Activated CD4-positive, alpha-beta memory T cell treated with anti-CD3 and anti-CD28 coated beads, Interleukin-2, amount 10 ng/mL, durations not matched to agents 7 days and 5 days (primary cell): ENCODE data around the gene BUD13. TPM values are rescaled to one million over a fixed set of nuclear protein-coding genes. Genes with fewer than 3 reads are reported as not detected.
"Not testable (repeated sequence)": the region's sequence is repeated elsewhere in the genome, so short reads cannot be mapped to it uniquely, and the experiment has no call there.

Experiments used
- CTCF ChIA-PET: fragments of 350-600 bp; sonication (Branson Sonifier 250); formaldehyde crosslinking; loops from one replicate; lab custom pipeline; 2021; ENCODE audit warnings: antibody characterized with exemption, inconsistent platforms; lab: Charles Lee
- POLR2A ChIA-PET: fragments of 350-600 bp; sonication (Branson Sonifier 250); formaldehyde crosslinking; loops from one replicate; lab custom pipeline; 2021; ENCODE audit warnings: antibody characterized with exemption; lab: Charles Lee
- DNase-seq: peaks from one replicate; pipeline ENCODE4 v3.0.0-alpha.2; 2020
- H3K27ac Mint-ChIP-seq: one replicate; pipeline ENCODE4 v1.8.0; 2021; ENCODE audit warnings: mild to moderate bottlenecking, mixed read lengths
- H3K27me3 Mint-ChIP-seq: one replicate; pipeline ENCODE4 v1.8.0; 2021; ENCODE audit warnings: mixed read lengths
- H3K36me3 Mint-ChIP-seq: one replicate; pipeline ENCODE4 v1.8.0; 2021; ENCODE audit warnings: low read depth, mixed read lengths
- H3K4me1 Mint-ChIP-seq: one replicate; pipeline ENCODE4 v1.8.0; 2021; ENCODE audit warnings: mixed read lengths
- H3K4me3 Mint-ChIP-seq: one replicate; pipeline ENCODE4 v1.8.0; 2021; ENCODE audit warnings: mild to moderate bottlenecking, mixed read lengths
- H3K9me3 Mint-ChIP-seq: one replicate; pipeline ENCODE4 v1.8.0; 2021; ENCODE audit warnings: mixed read lengths
- total RNA-seq, 2 experiments: library from RNA; stranded (reverse); gene quantifications; one replicate each; pipeline ENCODE4 v1.2.3, GENCODE V29; 2021

Gene BUD13
- total RNA-seq, 2 experiments from 2014 or later, result 34.1 to 35.1 TPM

GRCh38 chr11:116804001-116804400 is 31.2 kb upstream of the BUD13 start:
- DNase-seq, result no peak
- H3K9me3 Mint-ChIP-seq, result no peaks in the 10 kb centered on the region
- no peaks in the 10 kb centered on the region for H3K36me3 Mint-ChIP-seq
- no peak overlapping the region for H3K4me3 Mint-ChIP-seq
- CTCF ChIA-PET, result interaction anchor here (1.0 to 1.7 kb wide), 2 partner anchors 13 to 32 kb away, joined by 3 to 5 read pairs; partner anchors contain the start of gene APOA5
- no peaks in the 10 kb centered on the region for H3K4me1 Mint-ChIP-seq
- no peak overlapping the region for H3K27ac Mint-ChIP-seq
- H3K27me3 Mint-ChIP-seq, result peaks cover 23% of the 10 kb centered on the region
- POLR2A ChIA-PET, result no interaction called here

GRCh38 chr11:116801662-116802061 is 28.9 kb upstream of the BUD13 start:
- H3K4me3 Mint-ChIP-seq, DNase-seq, POLR2A ChIA-PET, H3K27ac Mint-ChIP-seq, H3K36me3 Mint-ChIP-seq, H3K9me3 Mint-ChIP-seq, H3K4me1 Mint-ChIP-seq: not testable (repeated sequence)
- H3K27me3 Mint-ChIP-seq, result peaks cover 23% of the 10 kb centered on the region
- CTCF ChIA-PET, result interaction anchor here (2.8 kb wide), 1 partner anchor 11 kb away, joined by 23 read pairs; the partner anchor contains the start of gene APOA5

DNA sequence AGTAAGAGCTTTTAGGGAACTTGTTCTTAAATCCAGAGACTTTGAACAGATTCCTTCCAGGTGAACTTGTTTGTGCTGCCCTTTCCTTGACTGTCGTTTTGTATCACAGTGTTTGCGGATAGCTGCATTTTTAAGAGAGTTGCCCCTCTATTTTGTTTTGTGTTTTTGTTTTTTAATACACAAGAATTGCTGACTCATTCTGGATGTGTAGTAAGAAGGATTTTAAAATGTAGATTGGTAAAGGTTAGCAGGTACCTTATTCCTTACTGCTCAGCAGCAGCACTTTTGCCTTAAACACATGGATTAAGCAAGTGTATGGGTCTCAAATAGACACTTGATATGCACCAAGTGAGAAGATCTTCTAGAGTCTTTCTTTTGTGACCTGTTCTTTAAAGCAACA is 27.8 kb upstream of the BUD13 start:
- Mint-ChIP-seq H3K4me1 (no peaks in the 10 kb centered on the region), H3K4me3 (no peak overlapping the region), H3K36me3 (peaks cover 5% of the 10 kb centered on the region), H3K9me3 (no peaks in the 10 kb centered on the region), H3K27me3 (peaks cover 25% of the 10 kb centered on the region), H3K27ac (no peak overlapping the region)
- ChIA-PET CTCF (interaction anchor here (2.8 to 2.9 kb wide), 2 partner anchors 10 to 35 kb away, joined by 10 to 23 read pairs; partner anchors contain the start of gene APOA5), POLR2A (no interaction called here)
- DNase-seq, result no peak

- Mint-ChIP-seq H3K27ac (no peak overlapping the region), H3K4me1 (no peaks in the 10 kb centered on the region), H3K4me3 (no peak overlapping the region), H3K36me3 (peaks cover 5% of the 10 kb centered on the region), H3K9me3 (no peaks in the 10 kb centered on the region), H3K27me3 (peaks cover 23% of the 10 kb centered on the region)
- DNase-seq, result no peak
- POLR2A ChIA-PET, result no interaction called here
- CTCF ChIA-PET, result interaction anchor here (1.2 to 2.9 kb wide), 2 partner anchors 38 to 39 kb away, joined by 3 to 10 read pairs; no protein-coding TSS in a partner anchor
Observed at GRCh38 chr11:116798368-116798767, 25.6 kb upstream of the BUD13 start.

GRCh38 chr11:116797816-116798215 is 25.0 kb upstream of the BUD13 start:
- peaks cover 5% of the 10 kb centered on the region for H3K36me3 Mint-ChIP-seq
- no peaks in the 10 kb centered on the region for H3K9me3 Mint-ChIP-seq
- ChIA-PET CTCF (interaction anchor here (1.2 kb wide), 1 partner anchor 40 kb away, joined by 3 read pairs; no protein-coding TSS in a partner anchor), POLR2A (no interaction called here)
- DNase-seq, result no peak
- no peaks in the 10 kb centered on the region for H3K4me1 Mint-ChIP-seq
- H3K27me3 Mint-ChIP-seq, result peaks cover 22% of the 10 kb centered on the region
- no peak overlapping the region for H3K27ac Mint-ChIP-seq
- H3K4me3 Mint-ChIP-seq, result no peak overlapping the region

DNA sequence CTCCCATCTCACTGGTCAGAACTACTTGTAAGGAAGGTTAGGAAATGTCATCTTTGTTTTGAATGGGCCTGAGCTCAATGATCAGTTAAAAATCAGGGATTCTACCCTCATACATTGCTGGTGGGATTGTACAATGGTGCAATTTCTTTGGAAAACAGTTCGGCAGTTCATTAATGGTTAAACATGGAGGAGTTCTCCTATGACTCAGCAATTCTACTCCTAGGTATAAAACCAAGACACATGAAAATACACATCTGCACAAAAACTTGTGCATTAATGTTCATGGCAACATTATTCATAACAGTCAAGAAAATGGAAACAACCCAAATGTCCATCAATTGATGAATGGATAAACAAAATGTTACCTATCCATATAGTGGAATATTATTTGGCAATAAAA is 23.8 kb upstream of the BUD13 start:
- no peak for DNase-seq
- Mint-ChIP-seq H3K27me3 (peaks cover 19% of the 10 kb centered on the region), H3K4me3 (no peak overlapping the region), H3K27ac (no peak overlapping the region), H3K9me3 (no peaks in the 10 kb centered on the region), H3K36me3 (peaks cover 5% of the 10 kb centered on the region), H3K4me1 (no peaks in the 10 kb centered on the region)
- CTCF ChIA-PET, result no interaction called here
- POLR2A ChIA-PET, result interaction anchor here (1.0 kb wide), 1 partner anchor 9 kb away, joined by 3 read pairs; the partner anchor contains the start of gene ZPR1

- peaks cover 5% of the 10 kb centered on the region for H3K4me1 Mint-ChIP-seq
- peaks cover 17% of the 10 kb centered on the region for H3K27me3 Mint-ChIP-seq
- H3K9me3 Mint-ChIP-seq, result no peaks in the 10 kb centered on the region
- no peak overlapping the region for H3K27ac Mint-ChIP-seq
- DNase-seq, result no peak
- H3K4me3 Mint-ChIP-seq, result no peak overlapping the region
- ChIA-PET POLR2A (interaction anchor here (0.7 kb wide), 1 partner anchor 21 kb away, joined by 3 read pairs; no protein-coding TSS in a partner anchor), CTCF (interaction anchor here (0.6 to 9.6 kb wide), 3 partner anchors 40 to 344 kb away, joined by 3 to 158 read pairs (median 84); partner anchors contain the start of gene APOA1)
- H3K36me3 Mint-ChIP-seq, result peaks cover 5% of the 10 kb centered on the region
Observed at GRCh38 chr11:116794851-116795250, 22.1 kb upstream of the BUD13 start.

- no peak for DNase-seq
- peaks cover 5% of the 10 kb centered on the region for H3K4me1 Mint-ChIP-seq
- no peak overlapping the region for H3K27ac Mint-ChIP-seq
- peaks cover 5% of the 10 kb centered on the region for H3K36me3 Mint-ChIP-seq
- POLR2A ChIA-PET, result interaction anchor here (0.6 to 1.6 kb wide), 2 partner anchors 57 to 60 kb away, joined by 3 to 4 read pairs; no protein-coding TSS in a partner anchor
- peaks cover 12% of the 10 kb centered on the region for H3K27me3 Mint-ChIP-seq
- no peaks in the 10 kb centered on the region for H3K9me3 Mint-ChIP-seq
- CTCF ChIA-PET, result interaction anchor here (0.6 to 9.6 kb wide), 4 partner anchors 23 to 313 kb away, joined by 3 to 158 read pairs (median 46); partner anchors contain the start of gene APOA1
- no peak overlapping the region for H3K4me3 Mint-ChIP-seq
Observed at GRCh38 chr11:116793772-116794097, 20.9 kb upstream of the BUD13 start.

- Mint-ChIP-seq H3K4me1 (peaks cover 11% of the 10 kb centered on the region), H3K27ac (no peak overlapping the region), H3K36me3 (peaks cover 5% of the 10 kb centered on the region), H3K27me3 (peaks cover 12% of the 10 kb centered on the region), H3K9me3 (no peaks in the 10 kb centered on the region), H3K4me3 (no peak overlapping the region)
- ChIA-PET CTCF (interaction anchor here (0.6 to 9.6 kb wide), 4 partner anchors 23 to 313 kb away, joined by 3 to 158 read pairs (median 46); partner anchors contain the start of gene APOA1), POLR2A (interaction anchor here (0.6 to 1.6 kb wide), 2 partner anchors 58 to 60 kb away, joined by 3 to 4 read pairs; no protein-coding TSS in a partner anchor)
- DNase-seq, result no peak
Observed at GRCh38 chr11:116792869-116793771, 20.3 kb upstream of the BUD13 start.

DNA sequence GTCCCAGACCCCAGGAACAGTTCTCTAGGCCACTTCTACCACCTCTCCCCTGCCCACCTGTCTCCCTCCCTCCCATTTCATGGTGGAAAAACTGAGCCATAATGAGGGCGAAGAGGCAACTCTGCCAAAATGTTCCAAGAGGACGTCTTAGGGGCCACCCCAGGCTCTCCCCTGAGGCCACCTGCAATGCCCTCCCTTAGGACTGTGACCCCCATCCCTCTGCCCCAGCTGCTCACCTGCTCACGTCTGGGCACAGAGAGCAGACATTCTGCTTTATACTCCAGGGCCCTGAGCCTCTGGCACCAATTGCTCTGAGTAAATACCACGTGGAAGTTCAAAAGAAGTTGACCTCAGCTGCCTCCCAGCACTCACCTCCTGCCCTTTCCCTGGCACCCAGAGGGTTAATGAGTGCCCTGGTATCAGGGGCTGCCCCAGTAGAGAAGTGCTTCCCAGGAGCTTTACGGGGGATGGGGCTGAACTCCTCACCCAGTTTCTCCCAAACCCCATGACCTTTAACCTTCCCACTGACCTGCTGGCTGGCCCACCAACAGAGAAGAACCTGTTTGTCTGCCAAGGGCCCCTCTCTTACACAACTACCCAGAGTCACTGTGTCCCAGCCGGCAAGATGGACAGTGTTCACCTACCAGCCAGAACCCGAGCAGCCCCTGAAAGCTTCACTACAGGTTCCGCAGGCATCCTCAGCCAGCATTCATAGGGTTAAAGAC is 19.5 kb upstream of the BUD13 start:
- Mint-ChIP-seq H3K27ac (no peak overlapping the region), H3K4me3 (no peak overlapping the region), H3K36me3 (peaks cover 6% of the 10 kb centered on the region), H3K27me3 (peaks cover 12% of the 10 kb centered on the region), H3K9me3 (no peaks in the 10 kb centered on the region), H3K4me1 (peaks cover 11% of the 10 kb centered on the region)
- CTCF ChIA-PET, result interaction anchor here (1.5 to 9.6 kb wide), 7 partner anchors 8 to 535 kb away, joined by 3 to 158 read pairs (median 7); partner anchors contain the start of genes APOA1, APOA4 and CEP164
- no peak for DNase-seq
- POLR2A ChIA-PET, result no interaction called here

GRCh38 chr11:116791813-116792143 is 19.0 kb upstream of the BUD13 start, which contains the start of gene APOA5:
APOA5 (minus strand) TSS chr11:116791879; CDS start chr11:116791860, 19 bp downstream.
- ChIA-PET CTCF (interaction anchor here (0.6 to 9.6 kb wide), 37 partner anchors 9 to 536 kb away, joined by 3 to 158 read pairs (median 5); partner anchors contain the start of genes APOA1, APOA4, BUD13 and CEP164), POLR2A (interaction anchor here (1.2 to 6.9 kb wide), 3 partner anchors 17 to 314 kb away, joined by 4 to 119 read pairs (median 8); partner anchors contain the start of gene BUD13)
- Mint-ChIP-seq H3K4me1 (peaks cover 16% of the 10 kb centered on the region), H3K4me3 (no peak within 1 kb of the TSS), H3K27me3 (peaks cover 12% of the 10 kb centered on the region), H3K36me3 (peaks cover 10% of the 10 kb centered on the region), H3K27ac (no peak within 1 kb of the TSS), H3K9me3 (no peaks in the 10 kb centered on the region)
- DNase-seq, result no peak
